IPS-18a (cell line): ENCODE data around the gene STUM.

ENCODE experiments used
- H3K27ac ChIP-seq: one replicate; pipeline ENCODE4 v1.5.1; 2013; ENCODE audit warnings: low read length
- H3K27me3 ChIP-seq: one replicate; pipeline ENCODE4 v1.6.1; 2013; ENCODE audit warnings: mild to moderate bottlenecking, low read length; ENCODE audit not compliant: control insufficient read depth, insufficient read depth
- H3K36me3 ChIP-seq: one replicate; pipeline ENCODE4 v1.6.1; 2013; ENCODE audit warnings: low read depth, low read length; ENCODE audit not compliant: control insufficient read depth
- H3K4me1 ChIP-seq: one replicate; pipeline ENCODE4 v1.6.1; 2013; ENCODE audit warnings: low read depth, low read length; ENCODE audit not compliant: control insufficient read depth
- H3K4me3 ChIP-seq: one replicate; pipeline ENCODE4 v1.5.1; 2013; ENCODE audit warnings: low read length
- H3K9ac ChIP-seq: one replicate; pipeline ENCODE4 v1.6.1; 2013; ENCODE audit warnings: mild to moderate bottlenecking, low read length, moderate library complexity
- H3K9me3 ChIP-seq: one replicate; pipeline ENCODE4 v1.6.1; 2013; ENCODE audit warnings: low read depth, low read length; ENCODE audit not compliant: control insufficient read depth

Gene STUM

DNA sequence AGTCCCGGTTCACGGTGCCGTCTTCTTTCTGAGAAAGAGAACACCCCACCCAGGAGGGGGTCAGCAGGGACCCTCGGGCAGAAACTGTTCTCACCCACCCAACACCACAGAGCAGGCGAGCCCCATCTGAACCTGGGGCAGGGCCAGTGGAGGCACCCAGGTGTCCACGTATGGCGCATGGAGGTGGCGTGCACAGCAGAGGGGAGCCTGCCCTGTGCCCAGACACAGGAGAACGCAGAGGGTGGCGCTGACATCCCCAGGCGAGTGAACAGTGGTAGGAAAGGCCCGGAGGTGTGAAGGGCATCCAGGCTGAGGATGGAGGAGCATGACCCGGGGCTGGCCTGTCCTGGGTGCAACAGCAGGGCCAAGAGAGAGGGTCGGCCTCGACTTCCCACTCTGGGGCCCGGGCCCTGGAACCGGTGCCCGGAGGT lies 91.1 kb downstream of the STUM start:
- no peaks in the 10 kb centered on the region for H3K36me3 ChIP-seq
- H3K9me3 ChIP-seq: no peaks in the 10 kb centered on the region
- no peak overlapping the region for H3K27ac ChIP-seq
- H3K4me1 ChIP-seq: peaks cover 6% of the 10 kb centered on the region
- H3K27me3 ChIP-seq: no peaks in the 10 kb centered on the region
- H3K4me3 ChIP-seq: no peak overlapping the region
- H3K9ac ChIP-seq: no peak overlapping the region

DNA sequence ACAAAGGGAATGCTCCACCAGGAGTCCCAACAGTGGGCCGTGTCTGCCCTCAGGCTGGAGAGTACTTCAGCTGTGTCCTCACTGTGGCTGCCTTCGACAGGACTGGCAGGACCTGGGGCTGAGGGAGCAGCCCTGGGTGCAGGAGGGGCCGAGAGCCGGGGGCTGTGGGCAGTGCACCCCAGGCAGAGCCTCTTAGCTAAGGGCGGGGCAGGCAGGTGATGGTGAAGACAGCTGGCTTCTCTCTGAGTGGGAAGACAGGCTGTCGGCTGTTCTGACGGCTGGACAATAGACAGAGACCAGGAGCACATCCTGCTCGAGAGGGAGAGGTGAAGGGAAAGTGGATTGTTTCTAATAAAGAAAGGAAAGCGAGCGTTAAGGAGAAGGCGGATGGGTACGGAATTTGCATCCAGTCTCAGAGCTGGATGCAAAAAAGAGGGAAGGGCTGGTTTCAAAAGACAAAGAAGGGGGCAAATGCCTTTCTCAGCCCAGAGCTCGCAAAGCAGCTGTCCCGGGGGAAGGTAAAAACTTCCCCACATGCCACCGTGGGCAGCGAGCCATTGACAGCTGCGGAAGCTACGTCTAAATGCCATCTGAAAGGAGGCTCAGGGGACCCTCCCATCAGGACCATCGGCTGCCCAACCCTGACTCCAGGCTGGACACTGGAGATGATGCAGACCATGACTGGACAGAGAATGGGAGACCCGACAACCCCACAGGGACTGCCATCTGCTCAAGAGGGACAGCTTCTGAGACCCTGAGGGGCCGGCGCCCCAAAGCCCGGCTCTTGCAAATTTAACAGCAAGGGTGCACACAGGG lies 92.0 kb downstream of the STUM start:
- no peaks in the 10 kb centered on the region for H3K36me3 ChIP-seq
- no peaks in the 10 kb centered on the region for H3K9me3 ChIP-seq
- H3K4me3 ChIP-seq: no peak overlapping the region
- peaks cover 6% of the 10 kb centered on the region for H3K4me1 ChIP-seq
- H3K9ac ChIP-seq: no peak overlapping the region
- H3K27me3 ChIP-seq: no peaks in the 10 kb centered on the region
- H3K27ac ChIP-seq: no peak overlapping the region

- Histone ChIP-seq H3K9me3 (no peaks in the 10 kb centered on the region), H3K36me3 (no peaks in the 10 kb centered on the region), H3K27ac (no peak overlapping the region), H3K4me1 (peaks cover 6% of the 10 kb centered on the region), H3K9ac (no peak overlapping the region), H3K4me3 (no peak overlapping the region), H3K27me3 (no peaks in the 10 kb centered on the region)
Measured at GRCh38 chr1:226641671-226642231, 93.2 kb downstream of the STUM start.

GRCh38 chr1:226642421-226642820 lies 93.9 kb downstream of the STUM start:
- Histone ChIP-seq H3K4me1 (peaks cover 6% of the 10 kb centered on the region), H3K9me3 (no peaks in the 10 kb centered on the region), H3K27ac (no peak overlapping the region), H3K27me3 (no peaks in the 10 kb centered on the region), H3K36me3 (no peaks in the 10 kb centered on the region), H3K4me3 (no peak overlapping the region), H3K9ac (no peak overlapping the region)

DNA sequence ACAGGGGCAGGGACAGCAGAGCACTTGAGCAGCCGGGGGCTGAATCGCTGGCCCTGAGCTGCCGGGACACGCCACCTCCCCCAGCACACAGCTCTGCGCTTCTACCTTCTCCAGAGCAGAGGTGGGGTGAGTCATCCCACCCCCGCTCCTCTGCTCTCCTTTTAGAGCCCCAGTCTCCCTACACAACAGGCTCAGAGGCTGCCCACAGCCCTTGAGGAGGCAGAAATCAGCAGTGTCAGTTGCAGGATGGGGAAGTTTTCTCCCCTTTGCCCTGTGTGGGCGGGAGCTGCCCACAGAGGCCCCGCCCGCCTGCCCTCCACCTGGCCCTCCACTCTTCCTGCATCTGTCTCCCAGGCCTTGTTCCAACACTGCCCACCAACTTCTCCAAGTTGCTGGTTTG lies 94.6 kb downstream of the STUM start:
- Histone ChIP-seq H3K9ac (no peak overlapping the region), H3K27ac (no peak overlapping the region)

DNA sequence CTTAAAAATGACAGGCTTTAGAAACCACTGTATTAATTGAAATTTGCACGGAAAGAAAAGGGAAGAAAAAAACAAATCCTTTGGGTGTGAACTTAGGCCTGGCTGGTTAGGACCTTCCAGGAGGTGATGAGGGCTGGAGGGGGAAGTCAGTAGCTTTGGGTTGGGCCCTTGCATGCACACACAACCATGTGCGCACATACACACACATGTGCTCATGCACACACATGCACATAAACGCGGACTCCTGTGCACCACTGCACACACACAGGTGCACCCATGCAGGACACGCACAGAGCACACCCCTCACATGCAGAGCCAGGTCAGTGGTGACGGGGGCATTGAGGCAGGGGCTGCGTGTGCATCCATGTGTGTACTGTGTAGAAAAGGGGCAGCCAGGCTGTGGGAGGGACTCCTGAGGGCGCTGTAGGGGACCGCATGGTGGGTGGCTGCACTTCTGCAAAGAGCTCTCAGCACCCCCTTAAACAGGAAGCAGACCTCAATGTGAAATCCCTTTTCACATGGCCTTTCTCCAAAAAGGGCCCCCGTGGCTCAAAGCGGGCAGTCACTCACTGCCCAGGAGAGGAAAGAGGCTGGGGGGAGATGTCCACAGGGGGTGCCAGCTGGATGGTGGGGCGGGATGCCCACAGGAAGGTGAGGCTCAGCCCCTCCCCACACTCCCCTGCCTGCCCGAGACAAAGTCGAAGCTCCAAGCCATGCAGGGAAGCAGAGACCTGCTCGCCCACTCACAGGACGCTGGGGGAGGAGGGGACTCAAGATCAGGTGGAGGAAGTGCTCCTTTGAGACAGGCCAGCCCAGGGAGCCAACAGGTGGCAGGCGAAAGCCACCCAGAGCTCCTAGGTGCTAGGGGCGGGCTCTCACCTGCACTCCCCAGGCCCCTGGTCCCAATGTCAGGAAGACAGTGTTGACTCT lies 95.3 kb downstream of the STUM start:
- Histone ChIP-seq H3K4me1 (peaks cover 6% of the 10 kb centered on the region), H3K27ac (no peak overlapping the region), H3K9ac (no peak overlapping the region), H3K9me3 (no peaks in the 10 kb centered on the region), H3K4me3 (no peak overlapping the region), H3K36me3 (no peaks in the 10 kb centered on the region), H3K27me3 (no peaks in the 10 kb centered on the region)

More for the DNA sequence above, 94.6 kb downstream of the STUM start:
- Histone ChIP-seq H3K4me1 (peaks cover 6% of the 10 kb centered on the region), H3K9me3 (no peaks in the 10 kb centered on the region), H3K36me3 (no peaks in the 10 kb centered on the region), H3K27me3 (no peaks in the 10 kb centered on the region), H3K4me3 (no peak overlapping the region)

DNA sequence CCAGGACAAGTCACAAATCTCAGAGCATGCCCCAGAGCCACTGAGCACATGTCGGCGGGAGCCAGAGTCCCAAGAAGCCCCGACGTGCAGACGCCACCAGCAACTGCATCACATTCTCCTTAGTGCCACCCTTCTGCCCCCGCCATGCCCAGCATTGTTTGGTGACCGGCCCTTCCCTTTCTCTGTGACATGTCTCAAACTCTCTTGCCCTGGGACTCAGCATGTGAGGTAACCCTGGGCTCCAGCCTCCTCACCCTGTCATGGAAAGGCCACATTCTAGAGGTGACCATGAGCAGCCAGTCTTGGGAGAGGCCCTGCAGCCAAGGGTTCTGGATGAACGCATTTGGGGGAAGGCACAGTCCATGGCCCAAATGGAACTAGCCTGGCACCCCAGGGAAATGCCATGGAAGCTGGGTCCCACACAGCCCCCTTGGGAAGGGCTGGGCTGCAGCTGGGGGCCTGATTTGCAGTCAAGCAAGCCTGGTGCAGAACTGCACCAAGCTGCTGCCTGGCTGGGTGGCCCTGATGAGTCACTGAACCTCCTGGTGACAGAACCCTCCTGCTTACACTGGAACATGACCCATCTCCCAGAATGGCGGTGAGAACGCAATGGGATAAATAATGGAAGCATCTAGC lies 96.1 kb downstream of the STUM start:
- no peaks in the 10 kb centered on the region for H3K27me3 ChIP-seq
- no peaks in the 10 kb centered on the region for H3K9me3 ChIP-seq
- peaks cover 6% of the 10 kb centered on the region for H3K4me1 ChIP-seq
- no peak overlapping the region for H3K9ac ChIP-seq
- H3K27ac ChIP-seq: no peak overlapping the region
- no peak overlapping the region for H3K4me3 ChIP-seq
- no peaks in the 10 kb centered on the region for H3K36me3 ChIP-seq

DNA sequence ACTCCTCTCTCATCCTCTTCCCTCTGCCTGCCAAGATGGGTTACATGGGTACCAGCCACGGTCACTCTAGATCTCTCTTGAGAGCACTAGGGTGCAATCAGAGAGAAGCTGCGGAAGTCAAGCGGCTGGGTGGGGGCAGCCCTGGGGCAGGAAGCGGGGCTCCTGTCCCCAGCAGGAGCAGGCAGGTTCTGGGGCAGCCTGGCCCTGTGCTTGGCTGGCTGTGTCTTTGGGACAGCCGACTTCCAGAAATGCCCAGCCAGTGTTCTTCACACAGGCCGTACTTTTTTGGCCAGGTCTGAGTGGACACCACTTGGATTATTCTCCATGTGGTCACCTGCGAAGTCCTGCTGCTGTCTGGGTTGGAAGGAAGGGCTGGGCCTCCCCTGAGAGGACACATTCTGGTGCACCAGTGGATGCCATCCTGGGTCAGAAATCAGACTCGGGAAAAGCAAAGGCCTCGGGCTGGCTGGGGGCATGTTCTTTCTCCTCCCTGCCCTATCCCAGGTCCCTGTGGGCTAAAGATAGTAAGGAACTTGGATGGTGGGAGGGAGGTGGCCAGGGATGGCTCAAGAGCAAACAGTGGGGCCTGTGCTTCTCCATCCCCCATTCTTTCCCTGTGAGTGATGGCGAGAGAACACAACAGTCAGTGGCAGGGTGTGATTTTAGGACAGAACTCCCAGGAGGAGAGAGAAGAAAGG lies 96.9 kb downstream of the STUM start:
- no peaks in the 10 kb centered on the region for H3K27me3 ChIP-seq
- no peaks in the 10 kb centered on the region for H3K36me3 ChIP-seq
- H3K27ac ChIP-seq: no peak overlapping the region
- H3K4me1 ChIP-seq: peaks cover 10% of the 10 kb centered on the region
- H3K9ac ChIP-seq: no peak overlapping the region
- no peaks in the 10 kb centered on the region for H3K9me3 ChIP-seq
- no peak overlapping the region for H3K4me3 ChIP-seq

GRCh38 chr1:226646026-226646869 lies 97.7 kb downstream of the STUM start:
- no peak overlapping the region for H3K9ac ChIP-seq
- H3K27ac ChIP-seq: no peak overlapping the region
- no peak overlapping the region for H3K4me3 ChIP-seq
- H3K9me3 ChIP-seq: no peaks in the 10 kb centered on the region
- no peaks in the 10 kb centered on the region for H3K36me3 ChIP-seq
- no peaks in the 10 kb centered on the region for H3K27me3 ChIP-seq
- H3K4me1 ChIP-seq: peaks cover 9% of the 10 kb centered on the region

GRCh38 chr1:226646870-226647449 lies 98.4 kb downstream of the STUM start:
- Histone ChIP-seq H3K27me3 (no peaks in the 10 kb centered on the region), H3K27ac (no peak overlapping the region), H3K9ac (no peak overlapping the region), H3K4me3 (no peak overlapping the region), H3K9me3 (no peaks in the 10 kb centered on the region), H3K4me1 (peaks cover 9% of the 10 kb centered on the region), H3K36me3 (no peaks in the 10 kb centered on the region)
